Endothelial cell of umbilical vein (primary cell): Measurements from ENCODE around the gene HINT1.

Experiments used
- POLR2A ChIP-seq: IDR thresholded peaks from 2 replicates; pipeline ENCODE4 v1.6.1; 2012; ENCODE audit warnings: low read depth, mild to moderate bottlenecking, control low read depth, low read length
- POLR2AphosphoS5 ChIP-seq: IDR thresholded peaks from 2 replicates; pipeline ENCODE4 v1.6.1; 2012; ENCODE audit warnings: low read depth, mild to moderate bottlenecking, control low read depth, low read length, moderate library complexity; ENCODE audit not compliant: insufficient read depth
- TF ChIP-seq, protein P1 (sequence below), 2 donors: IDR thresholded peaks; 1 replicate in 1 of 2; 2 replicates in 1 of 2; pipeline ENCODE4 v1.5.1; 2011; ENCODE audit warnings: low read length in 2 of 2, mild to moderate bottlenecking in 2 of 2, moderate library complexity in 2 of 2, control low read depth in 1 of 2, inconsistent platforms in 1 of 2, low read depth in 1 of 2; ENCODE audit not compliant: insufficient read depth in 1 of 2; ENCODE audit errors: extremely low read depth in 1 of 2

DNA sequence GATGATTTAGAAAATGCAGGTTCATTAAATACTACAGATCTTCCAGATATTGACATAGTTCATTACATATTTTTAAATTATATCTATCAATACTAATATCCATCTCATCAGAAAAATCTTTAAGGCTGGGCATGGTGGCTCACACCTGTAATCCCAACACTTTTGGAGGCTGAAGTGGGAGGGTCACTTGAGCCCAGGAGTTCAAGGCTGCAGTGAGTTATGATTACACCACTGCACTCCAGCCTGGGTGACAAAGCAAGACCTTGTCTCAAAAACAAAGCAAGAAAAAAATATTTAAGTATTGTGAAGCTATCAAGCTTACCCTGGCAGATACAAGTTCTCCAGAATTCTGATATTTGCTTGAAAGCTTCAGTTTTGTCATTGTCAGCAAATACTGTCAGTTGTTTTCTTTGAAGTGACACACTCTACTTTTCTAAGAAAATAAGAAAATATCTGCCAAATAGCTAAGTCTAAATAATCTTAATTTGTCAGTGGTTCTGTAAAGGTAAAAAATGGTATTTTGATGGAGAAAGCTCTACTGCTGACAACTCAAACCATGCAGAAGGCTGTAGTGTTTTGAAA lies 20.6 kb upstream of the HINT1 start:
- TF ChIP-seq, protein P1, sequence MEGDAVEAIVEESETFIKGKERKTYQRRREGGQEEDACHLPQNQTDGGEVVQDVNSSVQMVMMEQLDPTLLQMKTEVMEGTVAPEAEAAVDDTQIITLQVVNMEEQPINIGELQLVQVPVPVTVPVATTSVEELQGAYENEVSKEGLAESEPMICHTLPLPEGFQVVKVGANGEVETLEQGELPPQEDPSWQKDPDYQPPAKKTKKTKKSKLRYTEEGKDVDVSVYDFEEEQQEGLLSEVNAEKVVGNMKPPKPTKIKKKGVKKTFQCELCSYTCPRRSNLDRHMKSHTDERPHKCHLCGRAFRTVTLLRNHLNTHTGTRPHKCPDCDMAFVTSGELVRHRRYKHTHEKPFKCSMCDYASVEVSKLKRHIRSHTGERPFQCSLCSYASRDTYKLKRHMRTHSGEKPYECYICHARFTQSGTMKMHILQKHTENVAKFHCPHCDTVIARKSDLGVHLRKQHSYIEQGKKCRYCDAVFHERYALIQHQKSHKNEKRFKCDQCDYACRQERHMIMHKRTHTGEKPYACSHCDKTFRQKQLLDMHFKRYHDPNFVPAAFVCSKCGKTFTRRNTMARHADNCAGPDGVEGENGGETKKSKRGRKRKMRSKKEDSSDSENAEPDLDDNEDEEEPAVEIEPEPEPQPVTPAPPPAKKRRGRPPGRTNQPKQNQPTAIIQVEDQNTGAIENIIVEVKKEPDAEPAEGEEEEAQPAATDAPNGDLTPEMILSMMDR (IDR thresholded peaks at IDR 0.05; ENCODE audit: extremely low read depth in 1 of 2, insufficient read depth in 1 of 2, low read depth in 1 of 2, low read length in 2 of 2), result no peak
- TF ChIP-seq POLR2A, result no peak
- TF ChIP-seq POLR2AphosphoS5, result no peak
